Liver (tissue), 9 donors: Measurements from ENCODE around the gene KAT5. TPM values are rescaled to one million over a fixed set of nuclear protein-coding genes. Genes with fewer than 3 reads are reported as not detected.

Source experiments
- DNase-seq: peaks from one replicate; pipeline ENCODE4 v3.0.0-alpha.2; 2017; ENCODE audit warnings: low spot score
- H3K27ac ChIP-seq, 2 donors: one replicate each; pipeline ENCODE4 v1.7.0; 2013; ENCODE audit warnings: inconsistent platforms in 2 of 2, low read length in 2 of 2, control low read depth in 1 of 2, low read depth in 1 of 2, mild to moderate bottlenecking in 1 of 2
- H3K27me3 ChIP-seq, 4 donors: one replicate each; pipeline versions ENCODE4 v1.6.1 to v1.7.0; 2013; ENCODE audit warnings: low read length in 3 of 4, inconsistent platforms in 1 of 4, mild to moderate bottlenecking in 1 of 4, moderate library complexity in 1 of 4; ENCODE audit not compliant: control insufficient read depth in 4 of 4, insufficient read depth in 4 of 4
- H3K36me3 ChIP-seq, 4 donors: one replicate each; pipeline versions ENCODE4 v1.6.1 to v1.7.0; 2013; ENCODE audit warnings: low read length in 3 of 4, mild to moderate bottlenecking in 3 of 4, low read depth in 1 of 4, moderate library complexity in 1 of 4; ENCODE audit not compliant: control insufficient read depth in 4 of 4, insufficient read depth in 3 of 4
- H3K4me1 ChIP-seq, 4 donors: one replicate each; pipeline versions ENCODE4 v1.6.1 to v1.7.0; 2013; ENCODE audit warnings: low read length in 3 of 4, mild to moderate bottlenecking in 3 of 4, moderate library complexity in 1 of 4; ENCODE audit not compliant: control insufficient read depth in 4 of 4, insufficient read depth in 4 of 4
- H3K4me3 ChIP-seq, 3 donors: one replicate each; pipeline versions ENCODE4 v1.6.1 to v1.7.0; 2013; ENCODE audit warnings: low read length in 3 of 3, control low read depth in 1 of 3, low read depth in 1 of 3, mild to moderate bottlenecking in 1 of 3
- H3K9ac ChIP-seq, 2 donors: one replicate each; pipeline ENCODE4 v1.7.0; 2013; ENCODE audit warnings: low read length in 2 of 2, mild to moderate bottlenecking in 2 of 2, moderate library complexity in 2 of 2, control low read depth in 1 of 2, low read depth in 1 of 2
- H3K9me3 ChIP-seq, 4 donors: one replicate each; pipeline versions ENCODE4 v1.6.1 to v1.7.0; 2013; ENCODE audit warnings: low read length in 3 of 4; ENCODE audit not compliant: control insufficient read depth in 4 of 4
- CTCF ChIP-seq: fragments of 150-350 bp; IDR thresholded peaks from 2 replicates; pipeline ENCODE4 v1.5.1; 2017; ENCODE audit warnings: improper control_type of control experiment, low read depth, low read length; ENCODE audit not compliant: missing input control
- FOXA1 ChIP-seq: IDR thresholded peaks from 2 replicates; pipeline ENCODE4 v1.6.1; 2016; ENCODE audit warnings: antibody characterized with exemption
- FOXA2 ChIP-seq: IDR thresholded peaks from 2 replicates; pipeline ENCODE4 v1.6.1; 2016; ENCODE audit warnings: antibody characterized with exemption
- GABPA ChIP-seq, 2 donors: IDR thresholded peaks in 1 of 2; conservative IDR thresholded peaks in 1 of 2; 2 replicates each; pipeline ENCODE4 v1.6.1; 2016; ENCODE audit warnings: antibody characterized with exemption in 2 of 2, mild to moderate bottlenecking in 1 of 2, moderate library complexity in 1 of 2
- HNF4A ChIP-seq, 2 donors: conservative IDR thresholded peaks; 2 replicates each; pipeline ENCODE4 v1.6.1; 2016; ENCODE audit warnings: antibody characterized with exemption in 2 of 2, mild to moderate bottlenecking in 2 of 2
- JUND ChIP-seq, 2 donors: IDR thresholded peaks; 2 replicates each; pipeline ENCODE4 v1.6.1; 2016; ENCODE audit warnings: antibody characterized with exemption in 2 of 2
- RAD21 ChIP-seq, 2 donors: IDR thresholded peaks; 2 replicates each; pipeline ENCODE4 v1.6.1; 2016; ENCODE audit warnings: antibody characterized with exemption in 2 of 2, mild to moderate bottlenecking in 2 of 2
- REST ChIP-seq: IDR thresholded peaks from 2 replicates; pipeline ENCODE4 v1.6.1; 2016; ENCODE audit warnings: antibody characterized with exemption, mild to moderate bottlenecking
- RXRA ChIP-seq, 2 donors: IDR thresholded peaks; 2 replicates each; pipeline ENCODE4 v1.6.1; 2017 to 2018; ENCODE audit warnings: antibody characterized with exemption in 2 of 2, mild to moderate bottlenecking in 1 of 2
- YY1 ChIP-seq: IDR thresholded peaks from 2 replicates; pipeline ENCODE4 v1.6.1; 2016; ENCODE audit warnings: antibody characterized with exemption, mild to moderate bottlenecking
- ZBTB33 ChIP-seq: IDR thresholded peaks from 2 replicates; pipeline ENCODE4 v1.6.1; 2016; ENCODE audit warnings: antibody characterized with exemption
- WGBS: extraction: QIAGEN DNeasy Blood & Tissue Kit; methylation state at CpG from one replicate; pipeline ENCODE4 v1.1.7; 2013; 5-methylcytosine and 5-hydroxymethylcytosine counted together
- polyA plus RNA-seq, 2 donors: library from polyadenylated mRNA; stranded (reverse) in 1 of 2; unstranded in 1 of 2; fragments of 200-250 nt in 1 of 2; fragments of >200 nt in 1 of 2; fragmentation: Nextera tagmentation in 1 of 2; extraction: Ambion mirVana in 1 of 2; gene quantifications; one replicate each; pipeline versions ENCODE4 v1.2.1 to v1.2.3, GENCODE V29; 2013 to 2015
- total RNA-seq, 2 donors: library from RNA; depleted of rRNA; stranded (reverse); fragments of >200 nt; gene quantifications; one replicate each; pipeline ENCODE4 v1.2.3, GENCODE V29; 2014
- donor health status: healthy.
- donor health status: healthy.
- donor health status: healthy.
- donor health status: healthy.
- donor health status: healthy.

KAT5 gene
- total and polyA plus RNA-seq, 4 donors = 15.5 to 22.9 (median 18.4) TPM

GRCh38 chr11:65718964-65719492 lies 7.0 kb downstream of the KAT5 start:
- no peak overlapping the region for H3K9ac ChIP-seq

GRCh38 chr11:65719871-65720210 lies 7.8 kb downstream of the KAT5 start:
- H3K9me3 ChIP-seq = no peaks in the 10 kb centered on the region
- no peaks in the 10 kb centered on the region for H3K27me3 ChIP-seq
- H3K36me3 ChIP-seq = peaks cover 10 to 39% (median 33%) of the 10 kb centered on the region in 4 donors
- H3K9ac ChIP-seq = peak overlapping the region; percentile 2 to 63
- H3K4me1 ChIP-seq = peaks cover 5 to 24% (median 21%) of the 10 kb centered on the region in 4 donors
- peak overlapping the region; percentile 67 to 94 (median 88) for H3K4me3 ChIP-seq
- TF ChIP-seq HNF4A (conservative IDR thresholded peaks at IDR 0.05) (no peak), ZBTB33 (no peak), JUND (IDR thresholded peaks at IDR 0.05) (no peak), FOXA1 (no peak)
- peak overlapping the region; percentile 52 to 78 for H3K27ac ChIP-seq
- 11% methylated on average over 17 of the region's 17 CpGs for WGBS
- DNase-seq = no peak

More at GRCh38 chr11:65718964-65719492, 7.0 kb downstream of the KAT5 start:
- Histone ChIP-seq H3K27ac (no peak overlapping the region), H3K36me3 (peaks cover 11 to 48% (median 40%) of the 10 kb centered on the region in 4 donors), H3K4me1 (peaks cover 5 to 24% (median 21%) of the 10 kb centered on the region in 4 donors), H3K9me3 (no peaks in the 10 kb centered on the region), H3K4me3 (no peak overlapping the region), H3K27me3 (no peaks in the 10 kb centered on the region)
- TF ChIP-seq FOXA2 = no peak
- no peak for TF ChIP-seq REST
- no peak for TF ChIP-seq GABPA (IDR thresholded peaks at IDR 0.05 in 1 of 2, conservative IDR thresholded peaks at IDR 0.05 in 1 of 2)
- WGBS = 67% methylated on average over 10 of the region's 10 CpGs
- no peak for DNase-seq

GRCh38 chr11:65720211-65720934 lies 8.3 kb downstream of the KAT5 start, which contains the start of gene RNASEH2C:
Gene RNASEH2C, minus strand, starts transcription at chr11:65720798. Its CDS starts 40 bp downstream, at chr11:65720758.
- Histone ChIP-seq H3K4me3 (peak within 1 kb of the TSS; percentile 67 to 94 (median 88)), H3K36me3 (peaks cover 10 to 35% (median 28%) of the 10 kb centered on the region in 4 donors), H3K4me1 (peaks cover 5 to 24% (median 21%) of the 10 kb centered on the region in 4 donors), H3K27me3 (no peaks in the 10 kb centered on the region), H3K9ac (peak within 1 kb of the TSS; percentile 2 to 63), H3K9me3 (no peaks in the 10 kb centered on the region), H3K27ac (peak within 1 kb of the TSS; percentile 52 to 78)
- peak; percentile 82 for DNase-seq
- under 1% methylated on average over 76 of the region's 76 CpGs for WGBS
- TF ChIP-seq RXRA (IDR thresholded peaks at IDR 0.05) (no peak), RAD21 (IDR thresholded peaks at IDR 0.05) (peak in 1 of 2 donors; percentile 18), YY1 (peak; percentile 81), REST (peak; percentile 44), CTCF (peak; percentile 8), GABPA (IDR thresholded peaks at IDR 0.05 in 1 of 2, conservative IDR thresholded peaks at IDR 0.05 in 1 of 2) (peak in 1 of 2 donors; percentile 80), HNF4A (conservative IDR thresholded peaks at IDR 0.05) (no peak)
